Measurements from ENCODE around the gene TTLL7. TPM values are rescaled to one million over a fixed set of nuclear protein-coding genes. Genes with fewer than 3 reads are reported as not detected.

TTLL7 gene
- total RNA-seq, 2 experiments from 2014 or later: not detected

DNA sequence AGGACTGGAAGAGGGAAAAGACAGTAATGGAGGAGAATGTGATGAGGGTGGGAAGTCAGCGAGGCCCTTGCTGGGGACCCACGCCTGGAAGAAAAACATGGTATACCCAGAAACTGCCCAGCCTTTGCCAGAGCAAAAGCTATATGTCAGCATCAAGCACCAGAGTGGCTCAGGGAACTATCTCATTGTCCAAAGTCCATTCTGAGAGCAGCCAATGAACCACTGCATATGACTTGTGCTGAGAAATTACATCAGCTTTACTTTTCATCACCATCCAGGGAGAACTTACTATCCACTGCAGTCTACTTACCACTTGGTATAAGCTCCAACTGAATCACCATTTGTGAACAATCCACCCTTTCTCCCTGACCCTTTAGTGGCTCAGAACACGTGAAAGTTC, 148.1 kb downstream of the TTLL7 start:
- Mint-ChIP-seq H3K9me3 (no peaks in the 10 kb centered on the region), H3K4me3 (no peak overlapping the region), H3K36me3 (ENCODE audit: low read depth) (no peaks in the 10 kb centered on the region), H3K4me1 (ENCODE audit: low read depth) (no peaks in the 10 kb centered on the region), H3K27ac (no peak overlapping the region), H3K27me3 (no peaks in the 10 kb centered on the region)
- POLR2A ChIA-PET: no interaction called here
- no peaks in the 10 kb centered on the region for H3K27me3 ChIP-seq (ENCODE audit: control insufficient read depth in 1 of 2, insufficient read depth in 2 of 2, low read length in 2 of 2)
- TF ChIP-seq, protein P1, sequence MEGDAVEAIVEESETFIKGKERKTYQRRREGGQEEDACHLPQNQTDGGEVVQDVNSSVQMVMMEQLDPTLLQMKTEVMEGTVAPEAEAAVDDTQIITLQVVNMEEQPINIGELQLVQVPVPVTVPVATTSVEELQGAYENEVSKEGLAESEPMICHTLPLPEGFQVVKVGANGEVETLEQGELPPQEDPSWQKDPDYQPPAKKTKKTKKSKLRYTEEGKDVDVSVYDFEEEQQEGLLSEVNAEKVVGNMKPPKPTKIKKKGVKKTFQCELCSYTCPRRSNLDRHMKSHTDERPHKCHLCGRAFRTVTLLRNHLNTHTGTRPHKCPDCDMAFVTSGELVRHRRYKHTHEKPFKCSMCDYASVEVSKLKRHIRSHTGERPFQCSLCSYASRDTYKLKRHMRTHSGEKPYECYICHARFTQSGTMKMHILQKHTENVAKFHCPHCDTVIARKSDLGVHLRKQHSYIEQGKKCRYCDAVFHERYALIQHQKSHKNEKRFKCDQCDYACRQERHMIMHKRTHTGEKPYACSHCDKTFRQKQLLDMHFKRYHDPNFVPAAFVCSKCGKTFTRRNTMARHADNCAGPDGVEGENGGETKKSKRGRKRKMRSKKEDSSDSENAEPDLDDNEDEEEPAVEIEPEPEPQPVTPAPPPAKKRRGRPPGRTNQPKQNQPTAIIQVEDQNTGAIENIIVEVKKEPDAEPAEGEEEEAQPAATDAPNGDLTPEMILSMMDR (IDR thresholded peaks at IDR 0.05): no peak
- H3K36me3 ChIP-seq (ENCODE audit: insufficient read depth, low read length): no peaks in the 10 kb centered on the region
- intact Hi-C loops (cut with DNase I, micrococcal nuclease): loop anchor here in 1 of 2 experiments (10.0 kb wide), 1 partner anchor 256 kb away; no protein-coding TSS in a partner anchor
- DNase-seq: no peak
- H3K9me3 ChIP-seq (ENCODE audit: control insufficient read depth in 1 of 2, insufficient read depth in 1 of 2, low read length in 2 of 2): no peaks in the 10 kb centered on the region
- no peak for ATAC-seq (ENCODE audit: poor library complexity)
- no peak overlapping the region for H3K27ac ChIP-seq (ENCODE audit: low read depth in 1 of 2, low read length in 2 of 2)
- H3K4me3 ChIP-seq (ENCODE audit: low read length): no peak overlapping the region
- H3K4me1 ChIP-seq (ENCODE audit: insufficient read depth, low read length): no peaks in the 10 kb centered on the region
- CTCF ChIA-PET: no interaction called here

GRCh38 chr1:83849191-83850061, 149.5 kb downstream of the TTLL7 start:
- ATAC-seq (ENCODE audit: poor library complexity) (no peak), DNase-seq (no peak)
- TF ChIP-seq, protein P1 (IDR thresholded peaks at IDR 0.05): no peak
- peaks cover 3% of the 10 kb centered on the region for H3K36me3 Mint-ChIP-seq (ENCODE audit: low read depth)
- H3K4me3 Mint-ChIP-seq: no peak overlapping the region
- no peak overlapping the region for H3K27ac ChIP-seq (ENCODE audit: low read depth in 1 of 2, low read length in 2 of 2)
- H3K9me3 Mint-ChIP-seq: no peaks in the 10 kb centered on the region
- no peaks in the 10 kb centered on the region for H3K36me3 ChIP-seq (ENCODE audit: insufficient read depth, low read length)
- no peak overlapping the region for H3K4me3 ChIP-seq (ENCODE audit: low read length)
- H3K27ac Mint-ChIP-seq: no peak overlapping the region
- no peaks in the 10 kb centered on the region for H3K9me3 ChIP-seq (ENCODE audit: control insufficient read depth in 1 of 2, insufficient read depth in 1 of 2, low read length in 2 of 2)
- H3K4me1 ChIP-seq (ENCODE audit: insufficient read depth, low read length): no peaks in the 10 kb centered on the region
- no peaks in the 10 kb centered on the region for H3K27me3 Mint-ChIP-seq
- POLR2A ChIA-PET: interaction anchor here (0.6 kb wide), 1 partner anchor 336 kb away, joined by 3 read pairs; no protein-coding TSS in a partner anchor
- intact Hi-C loops (cut with DNase I, micrococcal nuclease): loop anchor here in 1 of 2 experiments (10.0 kb wide), 1 partner anchor 255 kb away; no protein-coding TSS in a partner anchor
- no peaks in the 10 kb centered on the region for H3K4me1 Mint-ChIP-seq (ENCODE audit: low read depth)
- CTCF ChIA-PET: no interaction called here
- H3K27me3 ChIP-seq (ENCODE audit: control insufficient read depth in 1 of 2, insufficient read depth in 2 of 2, low read length in 2 of 2): no peaks in the 10 kb centered on the region

- no peaks in the 10 kb centered on the region for H3K4me1 Mint-ChIP-seq (ENCODE audit: low read depth)
- intact Hi-C loops (cut with DNase I, micrococcal nuclease): no loop called here
- no peaks in the 10 kb centered on the region for H3K9me3 Mint-ChIP-seq
- no peak for ATAC-seq (ENCODE audit: poor library complexity)
- DNase-seq: no peak
- Histone ChIP-seq H3K36me3 (ENCODE audit: insufficient read depth, low read length) (no peaks in the 10 kb centered on the region), H3K27ac (ENCODE audit: low read depth in 1 of 2, low read length in 2 of 2) (no peak overlapping the region), H3K9me3 (ENCODE audit: control insufficient read depth in 1 of 2, insufficient read depth in 1 of 2, low read length in 2 of 2) (no peaks in the 10 kb centered on the region), H3K4me3 (ENCODE audit: low read length) (no peak overlapping the region), H3K27me3 (ENCODE audit: control insufficient read depth in 1 of 2, insufficient read depth in 2 of 2, low read length in 2 of 2) (no peaks in the 10 kb centered on the region), H3K4me1 (ENCODE audit: insufficient read depth, low read length) (no peaks in the 10 kb centered on the region)
- no peak overlapping the region for H3K27ac Mint-ChIP-seq
- no peak overlapping the region for H3K4me3 Mint-ChIP-seq
- TF ChIP-seq, protein P1 (IDR thresholded peaks at IDR 0.05): no peak
- POLR2A ChIA-PET: no interaction called here
- CTCF ChIA-PET: no interaction called here
- no peaks in the 10 kb centered on the region for H3K27me3 Mint-ChIP-seq
- peaks cover 4% of the 10 kb centered on the region for H3K36me3 Mint-ChIP-seq (ENCODE audit: low read depth)
These were observed 152.8 kb downstream of the TTLL7 start for GRCh38 chr1:83846138-83846537.

Measured in CD4-positive, alpha-beta T cell (primary cell).